ENCODE data around the gene SEC14L2.

- TF ChIP-seq CREB1 (CRISPR knock-in tag; IDR thresholded peaks at IDR 0.05) (no peak), CTCF (IDR thresholded peaks at IDR 0.05) (no peak), ZNF512 (CRISPR knock-in tag; IDR thresholded peaks at IDR 0.05; ENCODE audit: borderline replicate concordance) (no peak), IRF1 (CRISPR knock-in tag; IDR thresholded peaks at IDR 0.05) (no peak), AFF4 (CRISPR knock-in tag; IDR thresholded peaks at IDR 0.05; ENCODE audit: borderline replicate concordance) (no peak), ZNF232 (CRISPR knock-in tag; IDR thresholded peaks at IDR 0.05) (no peak), ZNF281 (CRISPR knock-in tag; IDR thresholded peaks at IDR 0.05) (no peak), NFE2L1 (CRISPR knock-in tag; IDR thresholded peaks at IDR 0.05) (no peak), FOXP4 (CRISPR knock-in tag; IDR thresholded peaks at IDR 0.05) (no peak), NR2C2 (CRISPR knock-in tag; IDR thresholded peaks at IDR 0.05) (no peak), SP1 (CRISPR knock-in tag; conservative IDR thresholded peaks at IDR 0.05) (no peak)
These were observed 39.4 kb downstream of the SEC14L2 start for GRCh38 chr22:30436196-30436595.
